ENCODE results near the gene LMNA. TPM values are rescaled to one million over a fixed set of nuclear protein-coding genes. Genes with fewer than 3 reads are reported as not detected.
A peak's percentile ranks its signal among the peaks of the same experiment; 100 is the strongest.

The LMNA gene
- total RNA-seq, 1 experiment from 2014 or later: 499 TPM

DNA sequence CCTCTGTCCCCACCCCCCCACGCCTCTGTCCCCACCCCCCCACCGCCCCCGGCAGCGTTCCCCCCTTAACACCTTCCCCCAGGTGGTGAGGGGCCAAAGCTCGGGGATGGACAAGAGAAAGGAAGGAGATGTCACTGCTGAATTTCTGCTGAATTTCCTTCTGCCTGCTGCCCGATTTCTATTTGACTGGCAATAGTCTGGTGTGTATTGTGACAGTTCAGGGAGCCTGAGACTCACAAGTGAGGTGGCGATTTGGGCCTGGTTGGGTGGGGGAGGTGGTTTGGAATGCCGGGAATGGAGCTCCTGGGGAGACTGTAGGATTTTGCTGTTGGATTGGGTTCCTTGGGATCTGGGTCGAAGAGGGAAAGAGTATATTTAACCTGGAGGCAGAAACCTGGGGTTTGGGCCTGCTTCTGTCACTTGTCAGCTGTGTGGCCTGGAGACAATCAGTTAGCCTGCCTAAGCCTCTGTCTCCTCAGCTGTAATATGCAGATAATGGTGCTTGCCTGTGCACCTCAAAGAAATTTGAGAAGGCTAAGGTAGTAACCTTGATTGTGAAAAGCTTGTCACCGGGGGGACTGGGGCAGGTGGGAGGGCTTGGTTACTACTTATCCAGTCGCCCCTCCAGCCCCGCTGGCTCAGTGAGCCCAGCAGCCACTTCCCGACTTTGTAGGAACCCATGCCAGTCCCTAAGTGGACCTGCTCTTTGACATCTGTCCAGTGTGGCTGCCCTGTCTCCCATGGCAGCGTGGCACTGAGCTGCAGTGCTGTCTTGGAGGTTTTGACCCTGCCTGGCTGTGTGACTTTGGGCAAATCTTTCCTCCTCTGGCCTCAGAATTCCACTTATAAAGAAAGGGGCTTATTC lies 7.7 kb upstream of the LMNA start:
- BruUV-seq (replicated peaks): TSS peak; percentile 85
- TF ChIP-seq CTCF (IDR thresholded peaks at IDR 0.05; ENCODE audit: unreplicated experiment): no peak
- Mint-ChIP-seq H3K36me3 (ENCODE audit: insufficient read depth, unreplicated experiment) (peaks cover 41% of the 10 kb centered on the region), H3K4me1 (ENCODE audit: low read depth, unreplicated experiment) (peaks cover 76% of the 10 kb centered on the region), H3K27ac (ENCODE audit: unreplicated experiment) (peak overlapping the region; percentile 89), H3K27me3 (ENCODE audit: unreplicated experiment) (no peaks in the 10 kb centered on the region), H3K9me3 (ENCODE audit: low read depth, unreplicated experiment) (no peaks in the 10 kb centered on the region), H3K4me3 (ENCODE audit: low read depth, unreplicated experiment) (peak overlapping the region; percentile 64)
- intact Hi-C loops (cut with micrococcal nuclease; ENCODE audit: unreplicated experiment): no loop called here
- DNase-seq: no peak
- CTCF ChIA-PET: interaction anchor here (1.1 to 19.9 kb wide), 5 partner anchors 9 to 21 kb away, joined by 3 to 356 read pairs (median 6); no protein-coding TSS in a partner anchor

- no peaks in the 10 kb centered on the region for H3K27me3 Mint-ChIP-seq (ENCODE audit: unreplicated experiment)
- DNase-seq: no peak
- BruUV-seq (replicated peaks): no TSS peak
- CTCF ChIA-PET: interaction anchor here (19.9 kb wide), 1 partner anchor 19 kb away, joined by 356 read pairs; no protein-coding TSS in a partner anchor
- peak overlapping the region; percentile 47 for H3K27ac Mint-ChIP-seq (ENCODE audit: unreplicated experiment)
- H3K9me3 Mint-ChIP-seq (ENCODE audit: low read depth, unreplicated experiment): no peaks in the 10 kb centered on the region
- no peak for TF ChIP-seq CTCF (IDR thresholded peaks at IDR 0.05; ENCODE audit: unreplicated experiment)
- H3K36me3 Mint-ChIP-seq (ENCODE audit: insufficient read depth, unreplicated experiment): peaks cover 45% of the 10 kb centered on the region
- intact Hi-C loops (cut with micrococcal nuclease; ENCODE audit: unreplicated experiment): no loop called here
- H3K4me3 Mint-ChIP-seq (ENCODE audit: low read depth, unreplicated experiment): no peak overlapping the region
- H3K4me1 Mint-ChIP-seq (ENCODE audit: low read depth, unreplicated experiment): peaks cover 74% of the 10 kb centered on the region
Observed at GRCh38 chr1:156108057-156108456, 6.5 kb upstream of the LMNA start.

GRCh38 chr1:156108664-156109241 lies 5.8 kb upstream of the LMNA start:
- BruUV-seq (replicated peaks): no TSS peak

DNA sequence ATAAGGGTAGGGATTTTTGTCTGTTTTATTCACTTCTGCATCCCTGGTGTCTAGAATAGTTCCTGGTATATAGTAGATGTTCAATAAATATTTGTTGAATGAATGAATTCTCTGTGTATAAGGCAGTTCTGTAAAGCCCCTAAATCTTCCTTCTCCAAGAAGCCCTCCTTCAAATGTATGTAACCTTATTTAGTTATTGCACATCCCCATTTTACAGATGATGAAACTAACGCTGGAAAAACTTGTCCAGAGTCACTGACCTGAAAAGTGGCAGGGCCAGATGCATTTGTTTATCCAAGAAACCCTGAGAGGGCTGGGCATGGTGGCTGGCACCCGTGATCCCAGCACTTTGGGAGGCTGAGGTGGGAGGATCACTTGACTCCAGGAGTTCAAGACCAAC lies 4.3 kb upstream of the LMNA start:
- intact Hi-C loops (cut with micrococcal nuclease; ENCODE audit: unreplicated experiment): no loop called here
- H3K9me3 Mint-ChIP-seq (ENCODE audit: low read depth, unreplicated experiment): no peaks in the 10 kb centered on the region
- BruUV-seq (replicated peaks): no TSS peak
- peak overlapping the region; percentile 31 for H3K27ac Mint-ChIP-seq (ENCODE audit: unreplicated experiment)
- H3K4me1 Mint-ChIP-seq (ENCODE audit: low read depth, unreplicated experiment): peaks cover 65% of the 10 kb centered on the region
- CTCF ChIA-PET: no interaction called here
- H3K4me3 Mint-ChIP-seq (ENCODE audit: low read depth, unreplicated experiment): no peak overlapping the region
- H3K27me3 Mint-ChIP-seq (ENCODE audit: unreplicated experiment): no peaks in the 10 kb centered on the region
- peaks cover 43% of the 10 kb centered on the region for H3K36me3 Mint-ChIP-seq (ENCODE audit: insufficient read depth, unreplicated experiment)
- TF ChIP-seq CTCF (IDR thresholded peaks at IDR 0.05; ENCODE audit: unreplicated experiment): no peak
- DNase-seq: no peak

More at GRCh38 chr1:156108664-156109241, 5.8 kb upstream of the LMNA start:
- Mint-ChIP-seq H3K27me3 (ENCODE audit: unreplicated experiment) (no peaks in the 10 kb centered on the region), H3K4me3 (ENCODE audit: low read depth, unreplicated experiment) (no peak overlapping the region), H3K4me1 (ENCODE audit: low read depth, unreplicated experiment) (peaks cover 74% of the 10 kb centered on the region), H3K9me3 (ENCODE audit: low read depth, unreplicated experiment) (no peaks in the 10 kb centered on the region), H3K36me3 (ENCODE audit: insufficient read depth, unreplicated experiment) (peaks cover 43% of the 10 kb centered on the region), H3K27ac (ENCODE audit: unreplicated experiment) (peak overlapping the region; percentile 5)
- no peak for TF ChIP-seq CTCF (IDR thresholded peaks at IDR 0.05; ENCODE audit: unreplicated experiment)
- CTCF ChIA-PET: no interaction called here
- intact Hi-C loops (cut with micrococcal nuclease; ENCODE audit: unreplicated experiment): no loop called here
- no peak for DNase-seq
